OCI-LY1 (cell line): ENCODE measurements around the gene PIK3R1.

Experiments used
- H2AFZ ChIP-seq: fragments of 200-600 bp; sonication (generic), shearing (Covaris generic); 2 replicates; pipeline ENCODE4 v1.6.0; 2014; ENCODE audit warnings: antibody characterized with exemption, mild to moderate bottlenecking, low read length
- H3F3A ChIP-seq: fragments of 200-600 bp; sonication (generic), shearing (Covaris generic); 2 replicates; pipeline ENCODE4 v1.6.0; 2014; ENCODE audit warnings: mild to moderate bottlenecking, antibody characterized with exemption, low read length, moderate library complexity; ENCODE audit not compliant: insufficient read depth
- H3K27ac ChIP-seq: fragments of 200-600 bp; sonication (generic); 2 replicates; pipeline ENCODE4 v1.5.1; 2014; ENCODE audit warnings: low read length, mixed run types, mild to moderate bottlenecking, low read depth; ENCODE audit not compliant: poor library complexity, severe bottlenecking
- H3K27me3 ChIP-seq: fragments of 200-600 bp; sonication (generic); 2 replicates; pipeline ENCODE4 v1.6.0; 2014; ENCODE audit warnings: antibody characterized with exemption, mild to moderate bottlenecking, low read length, moderate library complexity; ENCODE audit not compliant: insufficient read depth
- H3K36me3 ChIP-seq: fragments of 200-600 bp; sonication (generic); 2 replicates; pipeline ENCODE4 v1.6.1; 2014; ENCODE audit warnings: mild to moderate bottlenecking, antibody characterized with exemption, low read length, moderate library complexity, mixed read lengths; ENCODE audit not compliant: insufficient read depth
- H3K4me1 ChIP-seq: fragments of 200-600 bp; sonication (generic); 2 replicates; pipeline ENCODE4 v1.5.1; 2014; ENCODE audit warnings: mild to moderate bottlenecking, low read length, moderate library complexity; ENCODE audit not compliant: insufficient read depth, severe bottlenecking
- H3K4me2 ChIP-seq: fragments of 200-600 bp; sonication (generic), shearing (Covaris generic); 2 replicates; pipeline ENCODE4 v1.6.1; 2014; ENCODE audit warnings: low read length
- H3K4me3 ChIP-seq: fragments of 200-600 bp; sonication (generic); 2 replicates; pipeline ENCODE4 v1.5.1; 2014; ENCODE audit warnings: low read length, low read depth, mild to moderate bottlenecking, mixed read lengths; ENCODE audit not compliant: poor library complexity, severe bottlenecking
- H3K79me2 ChIP-seq: fragments of 200-600 bp; shearing (Covaris generic); 2 replicates; pipeline ENCODE4 v1.6.1; 2016; ENCODE audit warnings: mixed run types, low read length, mixed read lengths; ENCODE audit not compliant: insufficient read depth
- H3K9ac ChIP-seq: fragments of 200-600 bp; sonication (generic), shearing (Covaris generic); 2 replicates; pipeline ENCODE4 v1.6.1; 2014; ENCODE audit warnings: mild to moderate bottlenecking, low read length, mixed read lengths
- H3K9me2 ChIP-seq: fragments of 200-600 bp; sonication (generic), shearing (Covaris generic); 2 replicates; pipeline ENCODE4 v1.6.1; 2014; ENCODE audit warnings: low read depth, mild to moderate bottlenecking, low read length, mixed read lengths
- H3K9me3 ChIP-seq: fragments of 200-600 bp; shearing (Covaris generic); 2 replicates; pipeline ENCODE4 v1.6.1; 2014; ENCODE audit warnings: low read length, mixed read lengths
- H4K20me1 ChIP-seq: fragments of 200-600 bp; sonication (generic), shearing (Covaris generic); 2 replicates; pipeline ENCODE4 v1.6.0; 2016; ENCODE audit warnings: mild to moderate bottlenecking, low read length; ENCODE audit not compliant: insufficient read depth
- EZH2 ChIP-seq: fragments of 200-600 bp; sonication (generic), shearing (Covaris generic); IDR thresholded peaks from 2 replicates; pipeline ENCODE4 v1.8.0; 2017; ENCODE audit warnings: borderline replicate concordance, mixed run types, mild to moderate bottlenecking, antibody characterized with exemption, low read length, moderate library complexity, mixed read lengths
- TF ChIP-seq, protein P1 (sequence below): fragments of 200-600 bp; sonication (generic), shearing (Covaris generic); IDR thresholded peaks from 2 replicates; pipeline ENCODE4 v1.5.1; 2017; ENCODE audit warnings: mild to moderate bottlenecking, antibody characterized with exemption, low read length, moderate library complexity, mixed read lengths

The PIK3R1 gene

DNA sequence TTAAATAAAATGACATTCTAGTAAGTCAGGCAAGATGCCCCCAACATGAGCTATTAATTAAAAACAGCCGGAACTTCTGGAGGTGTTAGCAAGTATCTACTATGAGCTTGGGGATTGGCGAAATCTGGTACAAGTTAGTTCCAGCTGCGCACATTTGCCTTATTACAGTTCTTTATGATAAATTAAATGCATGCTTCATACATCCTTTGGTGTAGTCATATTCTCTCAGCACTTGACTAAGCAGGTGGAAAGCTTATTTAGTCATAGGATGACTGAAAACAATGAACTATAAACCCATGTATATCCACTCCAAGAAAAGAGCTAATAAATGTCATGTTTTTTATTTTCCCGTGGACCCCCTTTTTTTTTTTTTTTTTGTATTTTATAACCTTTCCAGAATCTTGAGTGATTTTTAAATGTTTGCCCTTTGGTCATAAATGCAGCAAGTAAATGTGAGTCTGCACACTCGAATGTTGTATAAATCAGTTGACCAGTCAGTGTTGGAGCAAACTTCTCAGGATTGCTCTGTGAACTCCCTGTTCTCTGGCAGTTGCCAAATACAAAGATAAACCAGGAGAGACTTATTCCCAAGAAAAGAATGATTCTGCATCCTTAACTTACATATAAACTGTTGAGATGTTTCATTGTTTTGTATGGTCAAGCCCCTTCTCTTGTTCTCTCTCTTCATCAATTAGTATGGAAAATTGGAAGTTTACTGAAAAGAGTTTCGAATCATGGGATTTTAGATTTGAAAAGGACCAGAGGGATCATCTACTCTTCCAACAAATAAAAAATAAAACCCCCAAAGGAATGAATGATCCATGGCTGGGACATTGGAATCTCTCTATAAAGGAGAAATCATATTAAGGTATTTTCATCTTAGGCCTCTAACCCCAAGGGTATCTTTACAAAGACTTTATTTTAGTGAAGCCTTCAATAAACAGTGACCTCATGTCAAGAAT is 38.3 kb downstream of the PIK3R1 start:
- Histone ChIP-seq H3K9ac (no peak overlapping the region), H4K20me1 (no peaks in the 10 kb centered on the region), H3K4me2 (no peak overlapping the region), H3K4me3 (no peak overlapping the region), H3K27me3 (no peaks in the 10 kb centered on the region), H3F3A (no peaks in the 10 kb centered on the region; the same call in 1 of the 2 replicates), H3K27ac (no peak overlapping the region), H3K9me2 (no peaks in the 10 kb centered on the region), H3K4me1 (peaks cover 37% of the 10 kb centered on the region), H3K9me3 (no peaks in the 10 kb centered on the region), H3K79me2 (peaks cover 42% of the 10 kb centered on the region), H3K36me3 (no peaks in the 10 kb centered on the region), H2AFZ (no peak overlapping the region)
- no peak for TF ChIP-seq EZH2
- TF ChIP-seq, protein P1, sequence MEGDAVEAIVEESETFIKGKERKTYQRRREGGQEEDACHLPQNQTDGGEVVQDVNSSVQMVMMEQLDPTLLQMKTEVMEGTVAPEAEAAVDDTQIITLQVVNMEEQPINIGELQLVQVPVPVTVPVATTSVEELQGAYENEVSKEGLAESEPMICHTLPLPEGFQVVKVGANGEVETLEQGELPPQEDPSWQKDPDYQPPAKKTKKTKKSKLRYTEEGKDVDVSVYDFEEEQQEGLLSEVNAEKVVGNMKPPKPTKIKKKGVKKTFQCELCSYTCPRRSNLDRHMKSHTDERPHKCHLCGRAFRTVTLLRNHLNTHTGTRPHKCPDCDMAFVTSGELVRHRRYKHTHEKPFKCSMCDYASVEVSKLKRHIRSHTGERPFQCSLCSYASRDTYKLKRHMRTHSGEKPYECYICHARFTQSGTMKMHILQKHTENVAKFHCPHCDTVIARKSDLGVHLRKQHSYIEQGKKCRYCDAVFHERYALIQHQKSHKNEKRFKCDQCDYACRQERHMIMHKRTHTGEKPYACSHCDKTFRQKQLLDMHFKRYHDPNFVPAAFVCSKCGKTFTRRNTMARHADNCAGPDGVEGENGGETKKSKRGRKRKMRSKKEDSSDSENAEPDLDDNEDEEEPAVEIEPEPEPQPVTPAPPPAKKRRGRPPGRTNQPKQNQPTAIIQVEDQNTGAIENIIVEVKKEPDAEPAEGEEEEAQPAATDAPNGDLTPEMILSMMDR = no peak

DNA sequence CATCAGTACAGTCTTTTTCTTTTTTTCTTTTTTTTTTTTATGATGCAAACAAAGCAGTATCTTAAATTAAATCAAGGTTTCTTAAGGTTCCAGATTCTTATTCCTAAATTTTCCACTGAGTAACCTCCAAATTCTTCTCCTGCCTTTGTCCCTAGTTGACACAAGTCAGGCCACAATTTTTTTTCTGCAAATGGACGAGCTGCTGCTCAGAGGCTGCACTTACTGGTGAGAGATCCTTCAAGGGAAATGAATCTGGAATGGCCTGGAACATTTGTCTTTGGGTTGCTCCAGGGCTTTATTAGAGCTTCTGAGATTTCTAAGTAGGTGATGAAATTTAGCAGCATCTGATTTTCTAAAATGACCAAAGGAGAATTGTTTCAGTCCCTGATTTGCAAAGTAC is 39.3 kb downstream of the PIK3R1 start:
- Histone ChIP-seq H3K9me3 (no peaks in the 10 kb centered on the region), H3K27ac (no peak overlapping the region), H3K4me2 (no peak overlapping the region), H3K36me3 (no peaks in the 10 kb centered on the region), H3K4me3 (no peak overlapping the region), H3K79me2 (peaks cover 42% of the 10 kb centered on the region), H4K20me1 (no peaks in the 10 kb centered on the region), H3F3A (no peaks in the 10 kb centered on the region; the same call in 1 of the 2 replicates), H3K9me2 (no peaks in the 10 kb centered on the region), H3K9ac (no peak overlapping the region), H3K4me1 (peaks cover 28% of the 10 kb centered on the region), H3K27me3 (no peaks in the 10 kb centered on the region), H2AFZ (no peak overlapping the region)
- TF ChIP-seq, protein P1 = no peak
- no peak for TF ChIP-seq EZH2

DNA sequence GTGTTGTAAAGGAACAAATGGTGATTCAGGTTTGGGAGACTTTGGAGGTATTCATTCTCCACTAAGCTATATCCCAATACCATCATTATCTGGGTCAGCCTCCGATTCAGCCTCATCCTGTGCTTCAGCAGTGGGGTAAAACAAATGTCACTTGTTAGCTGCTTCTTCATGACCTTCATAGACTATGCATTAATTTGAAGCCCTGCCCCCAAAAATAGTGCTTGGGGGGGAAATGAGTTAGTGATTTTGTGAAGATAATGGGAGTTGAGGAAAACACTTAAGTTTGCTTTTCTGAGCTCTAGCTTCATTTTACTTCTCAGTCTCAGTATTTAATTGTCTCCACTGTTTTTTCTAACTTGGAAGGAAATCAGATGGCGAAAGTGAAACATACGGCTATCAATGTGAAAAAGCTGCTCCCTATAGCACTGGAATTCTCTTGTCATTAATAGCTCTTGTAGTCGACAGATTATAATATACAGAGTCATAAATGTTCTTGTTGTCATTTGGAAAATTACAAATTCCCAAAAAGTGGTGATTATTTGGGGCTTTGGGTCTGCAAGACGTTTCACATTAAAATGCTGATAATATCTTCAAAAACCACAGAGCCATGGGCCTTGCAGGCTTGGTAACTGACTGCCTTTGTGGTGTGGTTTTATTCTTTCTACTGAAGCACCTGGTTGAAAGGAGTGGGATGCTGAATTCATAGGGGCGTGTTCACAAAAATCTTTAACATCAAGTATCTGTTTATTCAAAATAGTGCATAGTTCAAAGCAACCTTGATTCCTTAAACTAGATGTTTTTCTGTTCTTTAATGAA is 40.0 kb downstream of the PIK3R1 start:
- no peak for TF ChIP-seq EZH2
- TF ChIP-seq, protein P1 = no peak
- no peak overlapping the region for H3K9ac ChIP-seq
- no peaks in the 10 kb centered on the region for H4K20me1 ChIP-seq
- no peaks in the 10 kb centered on the region for H3K27me3 ChIP-seq
- H3K79me2 ChIP-seq = peaks cover 40% of the 10 kb centered on the region
- H3K4me2 ChIP-seq = no peak overlapping the region
- H2AFZ ChIP-seq = no peak overlapping the region
- no peaks in the 10 kb centered on the region for H3K9me2 ChIP-seq
- no peak overlapping the region for H3K27ac ChIP-seq
- H3K36me3 ChIP-seq = no peaks in the 10 kb centered on the region
- H3K4me3 ChIP-seq = no peak overlapping the region
- H3F3A ChIP-seq = no peaks in the 10 kb centered on the region; the same call in 1 of the 2 replicates
- no peaks in the 10 kb centered on the region for H3K9me3 ChIP-seq
- peaks cover 21% of the 10 kb centered on the region for H3K4me1 ChIP-seq
